ENCODE data around the gene BMPR1A.

DNA sequence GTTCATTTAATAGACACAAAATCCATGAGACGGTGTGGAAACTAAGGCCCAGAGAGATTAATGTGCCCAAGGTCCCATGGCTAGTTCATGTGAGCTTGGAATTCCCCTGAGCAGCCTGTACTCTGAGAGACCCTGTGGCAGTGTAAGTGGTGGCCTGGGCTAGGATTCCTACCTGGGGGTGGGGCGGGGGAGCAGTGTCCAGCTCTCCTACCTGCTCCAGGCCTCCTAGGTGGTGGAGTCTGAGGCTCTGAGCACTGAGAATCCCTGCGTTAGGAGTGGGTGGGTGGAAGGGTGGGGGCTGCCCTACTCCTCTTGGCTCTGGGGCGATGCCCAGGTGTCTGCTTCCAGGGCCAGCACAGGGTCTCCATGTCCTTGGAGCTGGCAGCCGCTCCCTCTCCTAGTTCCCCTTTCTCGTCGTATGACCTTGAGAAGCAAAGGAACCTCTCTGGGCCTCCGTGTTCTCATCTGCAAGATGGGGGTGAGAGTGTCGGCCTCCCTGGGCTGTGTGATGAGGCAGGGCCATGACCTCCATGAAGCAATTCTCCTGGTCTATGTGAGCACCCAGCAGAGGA lies 204.5 kb downstream of the BMPR1A start:
- TF ChIP-seq, protein P1, sequence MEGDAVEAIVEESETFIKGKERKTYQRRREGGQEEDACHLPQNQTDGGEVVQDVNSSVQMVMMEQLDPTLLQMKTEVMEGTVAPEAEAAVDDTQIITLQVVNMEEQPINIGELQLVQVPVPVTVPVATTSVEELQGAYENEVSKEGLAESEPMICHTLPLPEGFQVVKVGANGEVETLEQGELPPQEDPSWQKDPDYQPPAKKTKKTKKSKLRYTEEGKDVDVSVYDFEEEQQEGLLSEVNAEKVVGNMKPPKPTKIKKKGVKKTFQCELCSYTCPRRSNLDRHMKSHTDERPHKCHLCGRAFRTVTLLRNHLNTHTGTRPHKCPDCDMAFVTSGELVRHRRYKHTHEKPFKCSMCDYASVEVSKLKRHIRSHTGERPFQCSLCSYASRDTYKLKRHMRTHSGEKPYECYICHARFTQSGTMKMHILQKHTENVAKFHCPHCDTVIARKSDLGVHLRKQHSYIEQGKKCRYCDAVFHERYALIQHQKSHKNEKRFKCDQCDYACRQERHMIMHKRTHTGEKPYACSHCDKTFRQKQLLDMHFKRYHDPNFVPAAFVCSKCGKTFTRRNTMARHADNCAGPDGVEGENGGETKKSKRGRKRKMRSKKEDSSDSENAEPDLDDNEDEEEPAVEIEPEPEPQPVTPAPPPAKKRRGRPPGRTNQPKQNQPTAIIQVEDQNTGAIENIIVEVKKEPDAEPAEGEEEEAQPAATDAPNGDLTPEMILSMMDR (conservative IDR thresholded peaks at IDR 0.05; ENCODE audit: low read length): no peak
- no peak for TF ChIP-seq EZH2phosphoT487 (IDR thresholded peaks at IDR 0.05; ENCODE audit: borderline replicate concordance)

Measured in Loucy (cell line).